GM19099 (cell line): ENCODE measurements around the gene GIT2.
A peak's percentile ranks its signal among the peaks of the same experiment; 100 is the strongest.

ENCODE experiments used
- POLR2A ChIP-seq: IDR thresholded peaks from 3 replicates; pipeline ENCODE4 v1.6.1; 2011; ENCODE audit warnings: low read depth; ENCODE audit not compliant: insufficient read length; ENCODE audit errors: extremely low read depth

The GIT2 gene

DNA sequence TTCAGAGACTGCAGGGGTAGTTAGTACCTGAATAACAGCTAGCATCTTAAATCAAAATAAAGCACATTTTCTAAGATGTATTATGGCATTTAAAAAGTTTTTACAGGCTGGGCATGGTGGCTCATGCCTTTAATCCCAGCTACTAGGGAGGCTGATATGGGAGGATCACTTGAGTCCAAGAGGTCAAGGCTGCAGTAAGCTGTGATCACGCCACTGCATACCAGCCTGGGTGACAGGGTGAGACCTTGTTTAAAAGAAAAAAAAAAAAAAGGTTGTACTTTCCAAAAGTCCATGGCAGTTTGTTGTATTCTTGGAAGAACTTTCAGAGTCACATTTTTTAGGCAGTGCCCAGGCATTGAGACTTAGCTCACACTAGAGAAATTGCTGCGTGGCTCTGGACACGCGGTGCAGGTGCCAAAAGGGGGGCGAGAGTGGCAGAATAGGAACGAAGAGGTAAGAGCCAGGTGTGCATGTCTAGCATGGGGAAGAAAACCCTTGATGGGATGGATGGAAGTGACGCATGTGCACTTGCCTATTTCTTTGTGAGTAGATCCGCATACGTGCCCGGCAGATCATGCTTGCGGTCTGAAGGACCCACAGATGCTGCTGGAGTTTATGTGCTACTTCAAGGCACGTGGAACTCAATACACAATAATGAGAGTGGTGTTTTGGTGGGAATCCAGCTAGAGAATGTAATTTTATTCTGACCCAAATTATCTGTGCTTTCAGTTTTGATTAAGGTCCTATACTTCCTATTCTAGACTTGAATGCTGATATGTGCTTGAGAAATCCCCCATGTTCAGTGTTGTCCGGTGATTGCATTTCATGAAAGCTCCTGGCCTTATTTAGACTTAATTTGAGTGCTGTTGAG, 14.9 kb upstream of the GIT2 start:
- TF ChIP-seq POLR2A: peak; percentile 54

DNA sequence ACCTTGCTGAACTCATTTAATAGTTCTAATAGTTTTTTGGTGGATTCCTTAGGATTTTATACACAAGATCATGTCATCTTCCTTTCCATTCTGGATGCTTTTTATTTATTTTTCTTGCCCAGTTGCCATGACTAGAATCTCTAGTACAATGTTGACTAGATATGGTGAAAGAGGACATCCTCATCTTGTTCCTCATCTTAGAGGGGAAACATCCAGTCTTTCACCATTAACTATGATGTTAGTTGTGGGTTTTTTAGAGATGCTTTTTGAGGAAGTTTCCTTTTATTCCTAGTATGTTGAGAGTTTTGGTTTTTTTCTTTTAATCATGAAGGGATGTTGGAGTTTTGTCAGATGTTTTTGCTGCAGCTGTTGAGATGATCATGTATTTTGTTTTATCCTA, 11.7 kb upstream of the GIT2 start:
- TF ChIP-seq POLR2A: no peak

DNA sequence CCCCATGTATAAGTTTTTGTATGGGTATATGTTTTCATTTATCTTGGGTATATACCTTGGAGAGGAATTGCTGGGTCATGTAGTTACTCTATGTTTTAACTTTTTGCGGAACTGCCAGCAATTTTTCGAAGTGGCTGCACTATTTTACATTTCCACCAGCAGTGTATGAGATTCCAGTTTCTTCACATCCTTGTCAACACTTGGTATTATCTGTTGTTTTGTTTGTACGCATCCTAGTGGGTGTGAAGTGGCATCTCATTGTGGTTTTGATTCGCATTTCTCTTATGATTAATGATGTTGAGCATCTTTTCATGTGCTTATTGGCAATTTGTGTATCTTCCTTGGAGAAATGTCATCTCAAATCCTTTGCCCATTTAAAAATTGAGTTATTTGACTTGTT, 9.9 kb upstream of the GIT2 start:
- no peak for TF ChIP-seq POLR2A

DNA sequence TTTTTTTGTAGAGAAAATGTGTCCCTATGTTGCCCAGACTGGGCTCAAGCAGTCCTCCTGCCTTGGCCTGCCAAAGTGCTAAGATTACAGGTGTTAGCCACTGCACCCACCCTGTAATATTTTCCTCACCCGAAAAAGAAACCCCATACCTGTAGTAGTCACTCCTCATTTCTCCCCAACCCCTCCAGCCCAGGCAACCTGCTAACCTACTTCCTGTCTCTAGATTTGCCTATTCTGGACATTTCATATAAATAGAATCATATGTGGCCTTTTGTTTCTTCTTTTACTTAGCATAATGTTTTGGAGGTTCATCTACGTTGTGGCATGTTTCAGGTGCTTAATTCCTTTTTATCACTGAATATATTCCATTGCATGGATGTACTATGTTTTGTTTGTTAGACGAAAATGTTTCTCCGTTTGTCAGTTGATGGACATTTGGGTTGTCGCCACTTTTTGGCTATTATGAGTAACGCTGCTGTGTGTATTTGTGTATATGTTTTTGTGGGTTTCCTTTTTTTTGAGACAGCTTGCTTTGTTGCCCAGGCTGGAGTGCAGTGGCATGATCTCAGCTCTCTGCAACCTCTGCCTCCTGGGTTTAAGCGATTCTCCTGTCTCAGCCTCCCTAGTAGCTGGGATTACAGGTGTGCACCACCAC, 9.3 kb upstream of the GIT2 start:
- no peak for TF ChIP-seq POLR2A

DNA sequence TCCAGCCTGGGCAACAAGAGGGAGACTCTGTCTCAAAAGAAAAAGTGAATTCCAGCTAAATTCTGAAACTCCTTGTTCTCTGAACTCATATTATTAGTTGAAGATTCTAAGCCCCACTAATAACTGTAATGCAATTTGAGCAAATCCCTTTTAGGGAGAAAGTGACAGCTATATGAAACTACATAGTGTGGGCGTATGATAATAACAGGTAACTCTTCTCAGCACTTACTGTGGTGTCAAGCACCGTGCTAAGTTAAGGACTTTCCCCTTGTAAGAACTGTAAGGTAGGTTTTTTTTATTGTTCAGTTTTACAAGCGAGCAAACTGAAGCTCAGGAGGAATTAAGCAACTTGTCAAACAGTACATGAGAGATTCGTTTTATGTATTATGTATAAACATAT, 8.4 kb upstream of the GIT2 start:
- no peak for TF ChIP-seq POLR2A

DNA sequence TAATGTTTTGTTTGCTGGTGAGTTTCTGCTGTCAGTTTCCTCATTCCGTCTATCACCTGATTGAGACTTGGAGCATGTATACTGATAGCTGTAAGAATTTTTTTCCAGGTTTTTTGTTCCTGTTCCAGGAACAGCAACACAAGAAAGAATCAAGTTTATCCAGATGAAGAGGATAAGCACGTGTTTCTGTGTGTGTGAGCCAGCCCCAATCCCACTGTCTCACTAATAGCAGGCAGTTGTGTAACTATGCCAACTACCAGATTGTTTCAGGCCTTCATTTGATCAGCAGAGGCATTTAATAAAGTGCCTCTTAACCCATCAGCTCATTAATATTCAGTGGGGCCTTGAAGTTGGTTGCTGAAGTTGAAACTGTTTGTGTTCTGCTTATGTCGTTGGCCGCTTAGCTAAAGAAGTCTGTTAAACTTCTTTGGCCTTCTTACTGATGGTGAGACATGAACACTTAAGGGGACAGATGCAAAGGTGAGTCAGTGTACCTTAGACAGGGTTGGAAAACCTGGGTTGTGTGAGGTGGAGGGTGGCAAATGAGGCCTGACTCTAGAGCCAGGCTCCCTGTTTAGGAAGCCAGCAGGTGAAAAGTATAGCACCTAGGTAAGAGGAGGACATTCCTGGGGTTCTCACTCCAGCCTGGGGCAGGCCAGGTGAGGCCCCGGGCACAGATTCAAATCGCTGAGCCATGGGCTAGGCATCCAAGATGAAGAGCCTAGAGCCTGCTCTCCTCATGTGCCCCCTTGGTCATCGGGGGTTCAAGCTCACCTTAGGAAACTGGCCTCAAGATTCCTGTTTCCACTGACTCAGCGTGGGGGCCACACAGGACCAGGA, 6.7 kb upstream of the GIT2 start:
- no peak for TF ChIP-seq POLR2A

DNA sequence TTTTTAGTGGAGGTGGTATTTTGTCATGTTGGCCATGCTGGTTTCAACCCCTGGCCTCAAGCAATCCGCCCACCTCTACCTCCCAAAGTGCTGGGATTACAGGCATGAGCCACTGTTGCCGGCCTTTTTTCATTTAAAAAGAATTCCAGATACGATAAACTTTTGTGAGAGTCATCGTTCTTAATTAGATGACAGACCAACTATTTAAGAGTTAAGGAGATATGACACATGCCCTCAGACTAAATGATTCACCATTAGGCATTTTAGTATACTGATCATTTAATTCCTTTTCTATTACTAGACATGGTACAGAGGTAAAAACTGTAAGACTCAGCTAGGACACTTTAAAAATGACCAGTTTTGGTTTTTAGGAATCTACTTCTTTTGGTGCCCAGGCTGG, 5.4 kb upstream of the GIT2 start:
- TF ChIP-seq POLR2A: no peak

DNA sequence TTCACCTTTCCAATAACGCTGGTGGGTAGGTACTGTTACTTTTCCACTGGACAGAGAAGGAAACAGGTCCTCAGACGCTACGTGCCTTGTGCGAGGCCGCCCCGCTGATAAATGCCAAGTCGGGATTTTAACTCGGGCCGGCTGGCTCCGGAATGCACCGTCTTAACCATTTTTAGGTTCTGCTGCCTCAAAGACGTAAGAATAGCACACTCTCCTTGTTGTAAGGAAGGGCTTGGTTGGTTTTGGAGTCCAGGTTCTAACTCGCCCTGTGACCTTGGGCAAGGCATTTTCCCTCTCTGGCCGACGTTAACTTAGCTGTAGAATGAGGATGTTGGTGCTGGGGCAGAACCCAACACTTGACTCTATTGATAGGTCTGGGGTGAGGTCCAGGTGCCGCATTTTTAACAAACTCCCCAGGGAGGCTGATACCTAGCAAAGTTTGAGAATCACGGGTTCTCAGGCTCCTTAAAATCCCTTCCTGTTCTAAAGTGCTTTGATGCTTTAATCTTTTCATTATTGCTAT, 3.9 kb upstream of the GIT2 start:
- TF ChIP-seq POLR2A: no peak

DNA sequence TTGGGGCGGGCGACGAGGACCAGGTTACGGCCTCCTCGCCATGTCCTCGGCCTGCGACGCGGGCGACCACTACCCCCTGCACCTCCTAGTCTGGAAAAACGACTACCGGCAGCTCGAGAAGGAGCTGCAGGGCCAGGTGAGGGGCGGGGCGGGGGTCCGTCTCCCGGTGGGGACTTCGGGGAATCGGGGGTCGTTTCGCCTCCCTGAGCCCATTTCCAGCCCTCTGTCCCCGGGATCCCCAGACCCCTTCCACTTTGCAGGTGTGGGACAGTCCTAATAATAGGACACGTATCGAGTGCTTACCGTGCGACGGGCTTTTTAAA, 3.4 kb upstream of the GIT2 start:
- TF ChIP-seq POLR2A: no peak

DNA sequence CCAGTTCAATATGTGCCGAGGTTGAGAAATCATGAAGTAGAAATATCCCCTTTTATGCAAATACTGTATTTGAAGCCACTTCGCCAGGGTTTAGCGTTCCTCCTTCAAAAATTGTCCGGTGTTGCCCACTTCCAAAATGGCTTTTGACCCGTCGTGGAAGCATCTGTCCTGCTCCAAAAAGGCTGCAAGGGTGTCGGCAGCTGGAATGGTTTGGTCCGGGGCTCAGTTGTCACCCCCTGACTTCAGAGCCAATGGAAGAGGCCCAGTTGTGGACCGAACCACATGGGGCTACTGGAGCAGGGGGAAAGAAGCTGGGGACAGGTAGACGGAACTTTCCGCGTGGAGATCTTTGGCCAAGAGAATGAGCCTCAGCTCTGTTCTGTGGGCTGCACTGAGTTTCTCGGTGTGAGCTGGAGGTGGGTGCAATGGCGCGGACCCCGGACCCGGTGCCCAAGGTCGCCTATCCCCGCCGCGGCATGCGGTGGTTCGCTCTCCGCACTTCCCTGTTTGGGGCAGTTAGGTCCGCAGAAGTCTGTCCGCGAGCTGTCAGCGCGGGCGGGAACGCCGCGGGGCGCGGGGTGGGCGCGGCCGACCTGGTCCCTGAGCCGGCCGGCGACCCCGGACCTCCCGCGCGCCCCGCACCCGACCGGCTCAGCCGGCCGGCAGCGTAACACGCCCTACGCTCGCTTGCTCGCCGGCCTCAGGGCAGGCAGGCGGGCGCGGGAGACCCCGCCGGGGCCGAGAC, 2.9 kb upstream of the GIT2 start, which contains the start of gene ANKRD13A:
Gene ANKRD13A (plus strand): TSS at position 527 of the 745 bp plus-strand sequence. CDS start 259 bp downstream, outside the sequence.
- peak; percentile 97 for TF ChIP-seq POLR2A

DNA sequence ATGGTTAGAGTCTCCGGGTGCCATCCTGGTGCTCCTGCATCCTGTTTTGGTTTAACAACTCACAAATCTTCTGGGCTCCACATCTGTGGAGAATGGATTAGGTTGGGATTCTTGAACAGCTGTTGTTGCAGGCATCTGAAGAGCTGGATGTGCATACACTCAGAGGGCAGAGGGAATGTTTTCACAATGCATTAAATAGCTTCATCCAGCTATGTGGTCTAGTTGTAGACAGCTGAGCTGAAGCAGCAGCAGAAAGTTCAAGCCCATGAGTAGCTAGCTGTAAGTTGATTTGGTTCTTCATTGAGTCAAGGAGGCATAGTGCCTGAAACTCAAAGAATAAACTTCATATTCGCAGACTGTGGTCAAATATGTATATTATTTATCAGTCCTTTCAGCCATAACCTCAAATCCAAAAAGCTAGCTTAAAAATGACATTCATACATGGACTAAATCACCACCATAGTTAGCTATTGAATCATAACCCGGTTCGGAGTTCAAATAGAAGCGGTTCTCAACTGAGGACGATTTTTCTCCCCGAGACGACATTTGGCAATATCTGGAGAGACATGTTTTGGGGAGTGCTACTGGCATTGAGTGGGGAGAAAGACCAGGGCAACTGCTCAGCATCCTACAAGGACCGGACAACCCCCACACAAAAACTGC, 2.2 kb upstream of the GIT2 start:
- TF ChIP-seq POLR2A: peak; percentile 40

DNA sequence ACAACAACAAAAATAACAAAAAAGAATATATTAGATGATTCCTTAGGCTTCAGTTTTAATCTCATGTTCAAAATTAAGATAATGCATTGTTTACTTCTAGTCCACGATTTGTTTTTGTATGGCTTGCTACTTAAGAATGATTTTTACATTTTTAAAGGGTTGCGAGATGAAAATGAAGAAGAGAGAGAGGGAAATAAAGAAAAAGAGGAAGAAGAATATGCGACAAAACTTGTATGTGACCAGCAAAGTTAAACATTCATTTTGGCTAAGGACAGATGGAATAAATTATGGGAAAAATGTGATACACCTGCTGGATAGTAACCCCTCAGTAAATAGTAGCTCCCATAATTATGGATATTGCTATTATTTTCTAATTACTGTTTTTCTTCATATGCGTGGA, 1.2 kb upstream of the GIT2 start:
- TF ChIP-seq POLR2A: no peak

DNA sequence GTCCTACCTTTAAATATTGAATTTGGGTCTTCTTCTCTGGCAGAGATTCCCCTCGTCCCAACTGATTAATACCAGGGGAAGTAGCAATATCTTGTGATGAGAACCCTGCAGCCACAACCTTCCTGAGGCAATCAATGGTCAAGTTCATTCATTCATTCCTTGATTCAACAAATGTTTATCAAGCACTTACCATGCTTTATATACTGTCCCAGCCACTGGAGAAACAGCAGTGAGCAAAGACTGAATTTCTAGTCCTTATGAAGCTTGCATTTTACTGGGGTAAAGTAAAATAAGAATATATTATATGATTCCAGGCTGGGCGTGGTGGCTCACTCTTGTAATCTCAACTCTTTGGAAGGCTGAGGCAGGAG, 300 bp upstream of the GIT2 start:
- TF ChIP-seq POLR2A: no peak

DNA sequence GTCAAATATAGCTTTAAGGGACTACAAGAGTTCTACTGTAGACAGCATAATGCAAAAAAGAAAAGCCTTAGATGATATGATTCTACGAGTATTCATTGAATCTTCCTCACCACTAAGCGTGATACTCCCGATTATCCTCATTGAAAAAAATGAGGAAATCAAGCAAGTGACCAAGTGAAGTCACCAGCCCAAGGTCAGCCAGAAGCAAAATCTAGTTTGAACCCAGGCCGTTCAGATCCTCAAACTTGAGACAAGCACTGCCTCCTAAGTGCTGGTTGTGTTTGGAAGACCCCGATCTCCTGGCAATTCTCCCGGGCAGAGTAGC, 845 bp downstream of the GIT2 start:
- no peak for TF ChIP-seq POLR2A
